GM21786 (cell line): ENCODE results near the gene KCNJ10.

Experiments
- ATAC-seq: cut with Tn5 transposase; IDR thresholded peaks from one replicate; pipeline ENCODE4 v1.9.1; 2021; ENCODE audit not compliant: unreplicated experiment

Gene KCNJ10

DNA sequence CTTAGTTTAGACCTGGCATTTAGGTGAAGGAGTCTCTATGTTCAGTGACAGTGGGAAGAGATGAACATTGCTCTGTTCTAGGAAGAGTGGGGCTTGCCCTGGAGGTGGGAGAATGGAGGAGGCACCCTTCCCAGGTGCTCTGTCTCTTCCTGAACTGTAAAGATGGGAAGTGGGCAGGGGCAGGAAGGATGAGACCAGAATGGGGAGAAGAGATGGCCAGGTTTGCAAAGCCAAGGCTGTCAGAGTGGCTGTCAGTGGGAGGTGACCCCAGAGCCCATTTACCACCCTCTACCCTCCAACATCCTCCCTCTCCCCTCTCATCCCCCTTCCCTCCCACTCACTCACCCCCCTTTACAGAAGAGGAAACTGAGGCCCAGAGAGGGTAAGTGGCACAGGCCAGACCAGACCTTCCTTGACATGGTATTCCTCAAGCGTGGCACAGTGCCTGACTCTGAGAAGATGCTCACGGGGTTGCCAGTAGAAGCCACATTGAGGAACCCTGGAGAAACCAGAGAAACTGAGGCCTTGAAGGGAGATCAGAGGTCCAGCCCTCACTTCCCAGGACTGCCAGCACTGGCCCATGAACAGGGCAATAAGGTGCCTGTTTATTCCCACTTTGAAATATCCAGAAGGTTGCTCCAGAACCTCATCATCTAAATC lies 29.9 kb upstream of the KCNJ10 start:
- ATAC-seq: no peak

DNA sequence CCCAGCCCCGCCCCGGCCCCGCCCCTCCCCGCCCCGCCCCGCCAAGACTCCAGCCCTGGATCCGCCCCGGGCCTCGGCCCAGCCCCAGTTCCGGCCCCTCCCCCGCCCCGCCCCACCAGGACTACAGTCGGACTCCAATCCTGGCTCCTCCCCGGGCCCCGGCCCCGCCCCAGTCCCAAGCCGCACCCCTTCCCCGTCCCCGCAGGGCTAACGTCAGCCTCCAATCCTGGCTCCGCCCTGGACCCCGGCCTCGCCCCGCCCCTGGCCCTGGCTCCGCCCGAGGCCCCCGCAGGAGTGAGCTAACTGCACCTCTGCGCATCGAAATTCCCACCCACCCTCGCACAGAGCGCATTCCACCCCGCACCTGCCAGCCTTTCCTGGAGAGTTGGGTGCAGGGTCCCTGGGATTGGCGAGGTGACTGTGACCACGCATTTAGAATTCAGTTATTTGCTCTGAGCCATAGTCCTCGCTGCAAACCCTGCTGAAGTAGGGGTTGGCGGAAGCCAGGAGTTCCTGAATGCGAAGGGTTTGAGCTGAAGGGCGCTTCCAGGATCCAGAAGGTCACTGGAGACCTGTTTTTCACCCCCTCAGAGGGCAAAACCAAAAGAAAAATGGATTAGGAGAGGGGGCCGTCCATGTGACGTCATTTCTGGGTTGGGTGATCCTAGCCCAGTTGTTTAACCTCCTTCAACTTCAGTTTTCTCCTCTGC lies 29.0 kb upstream of the KCNJ10 start:
- peak; percentile 81 for ATAC-seq

DNA sequence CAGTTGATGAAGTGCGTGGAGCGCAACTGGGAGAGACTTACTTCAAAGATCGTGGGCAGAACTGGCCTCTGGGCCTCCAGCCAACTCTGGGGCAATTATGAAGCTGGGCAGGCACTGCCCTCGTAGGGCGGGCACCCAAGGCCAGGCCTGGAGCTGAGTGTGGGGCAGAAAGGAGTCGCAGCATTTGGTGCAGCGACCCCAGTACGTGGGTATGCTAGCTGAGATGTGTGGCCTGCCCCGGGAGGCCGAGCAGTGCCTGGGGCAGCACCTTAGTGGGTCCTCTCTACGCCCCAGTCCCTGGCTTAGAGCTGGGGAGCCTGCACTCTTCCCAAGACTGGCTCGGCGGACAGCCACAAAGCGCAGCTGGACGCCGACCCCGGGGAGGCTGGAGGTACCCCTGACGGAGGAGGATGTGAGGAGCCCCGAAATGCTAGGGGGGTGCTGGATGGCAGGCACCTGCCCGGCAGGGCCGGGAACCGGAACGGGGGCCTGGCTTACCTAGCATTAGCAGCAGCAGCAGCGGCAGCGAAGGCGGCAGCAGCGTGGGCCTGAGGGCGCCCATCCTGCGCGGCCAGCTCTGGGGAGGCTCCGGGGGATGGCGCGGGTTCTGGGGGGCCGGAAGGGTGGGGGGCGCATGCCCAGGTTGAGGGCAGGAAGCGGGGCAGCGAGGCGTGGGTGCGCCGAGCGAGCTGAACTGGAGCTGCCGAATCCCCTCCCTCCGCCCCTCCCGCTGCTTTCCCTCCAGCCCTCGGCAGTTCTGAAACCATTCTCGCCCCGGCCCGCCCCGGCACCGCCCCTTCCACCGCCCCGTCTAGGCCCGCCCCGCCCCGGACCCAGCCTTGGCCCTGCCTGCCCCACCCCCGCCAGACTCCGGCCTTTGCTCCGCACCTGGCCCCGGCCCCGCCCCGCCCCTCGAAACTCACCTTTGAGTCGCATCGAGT lies 28.2 kb upstream of the KCNJ10 start, which contains the start of gene IGSF8:
Gene IGSF8, minus strand, starts transcription at position 709 of the 941 bp plus-strand sequence. Its CDS starts 147 bp downstream, at position 562.
- ATAC-seq: peak; percentile 35

DNA sequence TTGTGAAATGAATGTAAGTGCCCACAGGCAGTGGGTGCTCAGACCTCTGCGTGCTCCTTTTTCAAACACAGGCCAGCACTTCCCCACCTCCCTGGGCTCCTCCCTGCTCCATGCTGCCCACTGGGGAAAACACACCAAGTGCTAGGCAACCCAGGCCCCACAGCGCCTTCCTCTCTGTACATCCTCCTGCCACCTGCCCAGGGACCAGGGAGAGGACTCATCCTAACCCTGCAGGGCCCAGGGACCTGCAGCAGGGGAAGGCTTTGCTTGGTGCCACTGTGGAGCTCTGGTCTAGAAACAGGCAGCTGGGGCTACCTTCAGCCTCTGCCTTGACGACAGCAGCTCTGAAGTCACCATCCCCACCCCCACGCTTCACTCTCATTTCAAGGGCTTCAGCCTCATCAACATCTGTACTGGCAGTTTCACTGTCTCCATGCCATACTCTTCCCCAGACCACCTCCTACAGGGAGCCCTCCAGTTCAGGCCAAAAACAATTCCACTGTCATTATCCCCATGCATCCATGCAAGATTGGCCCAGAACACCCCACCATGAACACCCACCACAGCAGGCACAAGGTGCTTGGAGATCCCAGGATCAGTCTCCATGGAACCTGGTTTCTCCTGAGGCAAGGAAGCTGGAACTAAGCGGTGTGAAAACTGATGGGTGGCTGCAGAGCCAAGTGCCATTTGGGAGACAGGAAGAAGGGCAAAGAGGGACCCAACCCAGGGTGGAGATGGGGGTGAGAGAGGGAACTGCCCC lies 27.4 kb upstream of the KCNJ10 start:
- ATAC-seq: no peak

DNA sequence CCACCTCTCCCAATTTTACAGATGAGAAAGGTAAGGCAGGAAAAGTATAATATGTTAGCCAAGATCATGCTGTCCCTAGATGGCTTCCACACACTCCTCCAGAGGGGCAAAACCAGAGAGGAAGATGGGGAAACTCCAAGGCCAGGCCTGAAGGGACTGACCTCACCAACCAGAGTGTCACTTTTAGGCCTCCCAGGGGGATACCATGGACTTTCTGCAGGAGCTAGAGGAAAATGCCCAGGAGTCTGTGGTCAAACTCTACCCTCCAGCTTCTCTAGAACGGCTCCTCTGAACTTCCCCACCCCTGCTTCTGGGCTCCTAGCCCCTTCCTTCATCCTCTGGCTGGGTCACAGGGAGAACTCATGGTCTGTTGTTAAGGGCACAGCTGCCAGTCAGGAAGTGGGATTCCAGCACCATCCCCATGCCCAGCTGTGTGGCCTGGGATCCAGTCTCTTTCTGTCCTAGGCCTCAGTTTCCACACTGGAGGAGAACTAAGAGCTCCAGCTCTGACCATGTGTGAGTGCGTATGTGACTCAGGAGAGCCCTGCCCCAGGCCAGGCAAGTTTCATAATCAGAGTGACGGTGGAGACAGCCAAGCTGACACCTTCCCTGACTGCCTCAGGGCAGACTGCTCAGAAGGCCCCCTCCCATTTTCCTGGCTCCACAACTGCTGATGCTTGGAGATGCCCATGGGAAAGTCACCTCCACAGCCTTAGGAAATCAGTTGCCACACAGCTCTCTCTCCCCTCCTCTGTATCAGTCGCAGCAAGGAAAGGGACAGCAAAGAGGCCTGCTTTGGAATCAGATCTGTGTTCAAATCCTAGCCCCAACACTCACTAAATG lies 26.5 kb upstream of the KCNJ10 start:
- no peak for ATAC-seq

DNA sequence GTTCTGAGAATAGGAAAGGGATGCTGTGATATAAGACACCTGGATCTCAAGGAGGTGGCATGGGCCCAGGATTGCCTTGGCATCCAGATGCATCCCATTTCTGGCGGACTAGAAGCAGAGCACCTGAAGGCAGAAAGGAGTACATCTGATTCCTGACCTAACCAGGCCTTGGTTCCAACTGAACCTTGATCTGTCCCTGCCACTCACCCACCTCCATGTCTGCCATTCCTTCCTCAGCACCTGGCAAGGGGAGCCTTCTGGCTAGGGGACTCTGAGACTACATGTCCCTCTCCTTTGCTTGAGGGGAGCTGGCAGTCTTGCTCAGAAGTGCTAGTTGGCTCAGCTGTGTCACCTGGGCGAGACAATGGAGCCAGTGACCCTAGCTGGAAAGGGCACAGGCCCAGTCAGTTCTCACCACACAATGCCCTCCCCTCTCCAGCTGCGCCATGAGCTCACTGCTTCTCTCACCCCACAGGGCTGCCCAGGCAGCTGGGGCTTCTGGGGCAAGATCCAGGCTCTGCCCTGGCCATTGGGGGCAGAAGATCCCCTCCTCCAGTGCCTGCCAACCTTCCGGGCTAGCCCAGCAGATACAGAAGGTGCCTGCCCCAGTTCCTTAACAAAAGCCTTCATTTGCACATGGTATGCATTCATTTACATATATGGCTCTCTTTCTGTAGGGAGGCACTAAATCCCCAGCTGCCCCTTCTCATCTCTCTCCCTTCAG lies 25.6 kb upstream of the KCNJ10 start:
- no peak for ATAC-seq

DNA sequence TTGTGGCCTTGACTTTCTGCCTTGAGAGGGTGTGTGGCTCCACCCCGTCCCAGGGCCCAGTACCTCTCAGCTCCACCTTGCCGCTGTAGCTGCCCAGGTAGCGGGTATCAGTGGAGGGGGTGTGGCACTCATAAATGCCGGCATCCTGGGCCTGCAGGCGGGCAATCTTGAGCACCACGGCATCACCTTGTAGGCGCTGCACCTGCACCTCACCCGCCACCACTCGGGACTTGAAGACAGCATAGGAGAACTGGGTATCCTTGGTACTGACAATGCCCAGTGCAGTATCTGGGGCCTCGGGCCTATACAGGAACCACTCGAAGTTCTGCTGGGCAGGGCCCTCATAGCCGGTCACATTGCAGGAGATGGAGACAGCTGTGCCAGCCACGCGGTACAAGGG lies 24.8 kb upstream of the KCNJ10 start:
- ATAC-seq: no peak

DNA sequence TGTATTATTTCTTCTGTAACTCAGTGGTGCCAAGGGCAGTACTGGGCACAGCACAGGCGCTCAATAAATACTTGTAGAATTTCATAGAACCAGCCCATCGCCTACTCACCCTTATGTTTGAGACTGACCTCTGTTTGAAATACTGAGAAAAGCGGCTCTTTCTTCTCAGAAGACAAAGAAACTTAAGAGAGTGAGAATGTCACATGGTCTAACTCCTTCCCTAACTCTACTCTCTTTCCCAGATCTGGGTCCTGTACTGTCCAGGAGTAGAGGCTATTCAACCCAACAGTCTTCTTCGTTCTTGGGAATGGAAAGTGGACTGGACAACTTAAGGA lies 24.3 kb upstream of the KCNJ10 start:
- no peak for ATAC-seq

DNA sequence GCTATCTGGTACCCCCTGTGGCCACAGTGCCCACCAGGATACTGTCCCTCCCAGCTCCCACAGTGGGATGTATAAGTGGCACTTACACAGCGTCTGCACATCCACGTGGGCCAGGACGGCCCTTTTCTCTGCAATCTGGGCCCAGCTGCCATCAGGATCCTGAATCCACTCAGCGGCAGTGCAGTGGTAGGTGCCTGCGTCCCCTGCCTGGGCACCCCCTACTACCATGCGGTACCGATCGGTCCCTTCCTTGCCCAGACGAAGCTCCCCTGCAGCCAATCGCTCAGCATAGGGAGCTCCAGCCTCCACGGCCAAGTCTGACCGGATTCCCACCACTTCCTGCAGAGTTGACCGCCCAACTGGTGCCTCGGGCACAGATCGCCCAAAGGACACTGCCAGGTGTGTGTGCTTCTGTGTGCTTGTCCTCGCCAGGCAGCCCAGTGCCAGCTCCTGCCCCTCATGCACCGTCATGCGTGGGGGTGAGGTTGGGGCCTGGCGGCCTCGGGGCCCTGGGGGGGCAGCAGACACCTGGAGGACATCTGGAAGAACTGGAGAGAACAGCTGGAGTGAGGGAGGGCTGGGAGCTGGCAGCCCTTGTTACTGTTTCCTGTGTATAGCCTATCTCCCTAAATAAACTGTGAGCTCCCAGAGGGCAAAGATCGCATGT lies 23.8 kb upstream of the KCNJ10 start:
- no peak for ATAC-seq

DNA sequence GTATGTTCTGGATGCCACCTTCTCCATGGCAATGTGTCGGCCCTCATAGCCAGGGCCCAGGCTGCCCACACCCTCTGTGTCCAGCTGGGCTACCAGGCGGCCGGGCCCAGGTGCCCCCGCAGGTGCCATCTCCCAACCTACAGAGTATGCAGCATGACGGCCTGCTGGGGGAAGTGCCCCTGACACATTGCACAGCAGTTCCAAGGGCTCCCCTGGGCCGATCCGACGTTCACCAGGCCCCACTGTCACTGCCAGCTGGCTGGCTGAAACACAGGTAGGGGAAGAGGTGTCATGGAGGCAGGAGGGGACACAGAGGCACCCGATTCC lies 23.1 kb upstream of the KCNJ10 start:
- no peak for ATAC-seq

DNA sequence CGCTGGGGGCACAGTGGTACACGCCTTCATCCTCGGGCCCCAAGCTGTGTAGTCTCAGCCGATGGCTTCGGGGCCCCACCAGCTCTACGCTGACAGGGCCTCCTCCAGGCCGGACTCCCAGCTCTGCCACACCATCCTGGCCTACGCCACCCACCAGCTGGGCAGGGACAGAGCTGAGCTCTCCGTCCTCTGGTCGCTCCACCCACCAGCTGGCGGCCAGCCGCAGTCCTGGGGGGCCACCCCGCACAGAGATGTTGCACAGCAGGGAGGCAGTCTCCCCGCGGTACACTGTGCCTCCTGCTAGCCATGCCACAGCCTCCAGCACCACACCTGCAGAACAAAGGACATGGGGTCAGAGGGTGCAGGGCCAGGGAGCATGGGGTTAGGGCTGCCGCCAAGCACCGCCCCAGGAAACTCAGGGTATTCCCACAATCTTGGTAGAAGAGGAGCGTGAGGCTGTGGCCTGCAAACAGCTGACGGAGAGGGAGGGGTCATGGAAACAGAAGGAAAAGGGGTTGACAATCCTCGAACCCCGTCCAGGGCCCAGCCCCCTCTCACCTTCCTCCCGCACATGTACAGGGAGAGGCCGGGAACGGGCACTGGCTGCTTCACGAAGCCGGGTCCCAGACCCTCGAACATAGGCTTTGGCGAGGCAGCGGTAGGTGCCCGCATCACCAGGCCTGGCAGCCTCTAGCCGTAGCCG lies 22.6 kb upstream of the KCNJ10 start:
- no peak for ATAC-seq

DNA sequence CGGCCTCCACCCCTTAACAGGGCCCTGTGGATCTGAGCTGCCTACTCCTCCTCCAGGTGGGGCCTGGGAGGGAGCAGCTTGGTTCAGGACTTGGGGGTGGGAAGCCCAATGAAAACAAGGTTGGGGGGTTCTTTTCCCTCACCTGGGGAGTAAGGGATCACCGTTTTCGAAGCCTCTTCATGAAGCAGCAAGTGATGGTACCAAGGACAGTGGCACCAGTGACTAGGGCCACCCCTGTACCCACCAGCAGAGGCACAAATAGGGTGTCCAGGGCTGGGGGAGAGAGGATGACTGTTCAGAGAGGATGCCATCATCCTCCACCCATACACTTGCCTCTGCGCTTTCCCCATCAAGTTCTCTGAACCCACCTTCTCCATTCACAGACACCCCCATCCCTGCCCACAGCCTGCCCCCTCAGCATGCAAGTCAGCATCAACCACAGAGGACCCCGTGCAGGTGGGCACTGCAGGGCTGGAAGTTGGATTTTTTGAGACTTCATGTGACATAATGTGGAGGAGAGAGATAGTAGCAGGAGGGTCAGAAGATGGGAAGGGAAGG lies 21.8 kb upstream of the KCNJ10 start:
- ATAC-seq: no peak

DNA sequence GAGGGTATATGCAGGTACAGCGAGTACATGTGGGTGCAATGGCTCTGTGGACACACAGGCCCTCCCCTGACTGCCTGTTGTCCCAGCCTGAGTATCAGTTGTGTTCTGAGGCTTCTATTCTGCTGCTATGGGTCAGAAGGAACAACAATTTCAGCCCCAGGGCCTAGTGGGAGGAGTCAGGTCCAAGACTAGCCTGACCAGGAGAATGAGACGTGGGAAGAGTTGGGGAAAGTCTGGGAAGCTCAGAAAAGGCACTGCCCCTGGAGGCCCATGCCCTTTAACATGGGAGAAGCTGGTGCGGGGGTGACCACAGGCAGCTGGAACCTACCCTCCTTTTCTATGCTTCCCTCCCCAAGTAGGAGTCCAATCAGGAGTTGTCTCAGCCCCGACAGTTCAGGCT lies 20.8 kb upstream of the KCNJ10 start:
- no peak for ATAC-seq

DNA sequence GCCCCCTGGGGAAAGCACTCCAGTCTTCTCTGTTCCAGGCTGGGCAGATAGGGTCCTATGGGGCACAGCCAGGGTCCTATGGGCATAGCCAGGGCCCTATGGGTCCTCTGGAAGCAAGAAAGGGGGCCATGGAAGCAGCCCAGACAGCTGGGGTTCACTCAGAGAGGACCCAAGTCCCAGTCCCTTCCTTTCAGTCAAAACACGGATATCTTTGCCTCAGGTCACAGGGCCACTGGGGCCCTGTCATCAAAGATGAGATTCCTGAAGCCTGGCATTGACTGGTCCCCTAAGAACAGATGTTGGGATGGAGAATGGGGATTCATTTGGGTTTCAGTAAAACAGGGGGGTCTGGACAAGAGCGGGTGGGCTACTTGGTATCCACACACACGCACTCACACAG lies 19.9 kb upstream of the KCNJ10 start:
- ATAC-seq: no peak

DNA sequence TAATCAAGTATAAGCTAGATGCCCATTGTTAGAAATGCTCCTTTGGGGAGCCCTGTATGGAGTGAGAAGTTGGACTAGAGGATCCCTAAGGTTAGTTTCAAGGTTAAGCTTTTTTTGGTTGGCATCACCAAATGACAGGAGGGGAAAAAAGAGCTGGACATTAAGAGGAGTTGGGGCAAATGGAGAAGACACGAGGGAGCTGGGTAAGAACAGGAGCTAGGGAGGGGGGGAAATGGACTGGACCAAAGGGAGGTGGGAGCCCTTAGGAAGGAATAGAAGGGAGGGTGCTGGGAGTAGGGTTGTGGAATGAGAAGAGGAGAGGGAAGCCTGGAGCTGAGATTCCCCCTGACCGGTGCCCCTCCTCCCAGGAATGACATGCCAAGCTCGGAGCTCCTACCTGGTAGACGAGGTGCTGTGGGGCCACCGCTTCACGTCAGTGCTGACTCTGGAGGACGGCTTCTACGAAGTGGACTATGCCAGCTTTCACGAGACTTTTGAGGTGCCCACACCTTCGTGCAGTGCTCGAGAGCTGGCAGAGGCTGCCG lies 17.2 kb upstream of the KCNJ10 start:
- no peak for ATAC-seq

DNA sequence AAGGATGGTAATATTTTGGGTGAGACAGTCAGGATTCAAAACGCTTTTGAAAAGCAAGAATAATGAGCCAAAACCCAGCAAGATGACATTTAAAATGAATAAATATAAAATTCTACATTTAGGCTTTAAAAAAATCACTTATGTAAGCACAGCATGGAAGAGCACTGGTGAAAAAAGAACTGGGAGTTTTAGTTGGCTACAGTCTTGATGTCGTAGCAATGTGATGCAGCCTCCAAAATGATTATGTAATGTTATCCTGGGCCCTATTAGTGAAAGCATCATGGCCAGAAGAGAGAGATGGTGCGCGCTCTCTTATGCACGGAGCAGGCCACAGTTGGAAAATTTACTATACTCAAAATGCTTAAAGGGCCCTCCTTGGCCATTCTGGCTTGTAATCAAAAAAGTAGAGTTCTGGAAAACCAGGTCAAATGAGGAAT lies 16.5 kb upstream of the KCNJ10 start:
- no peak for ATAC-seq

DNA sequence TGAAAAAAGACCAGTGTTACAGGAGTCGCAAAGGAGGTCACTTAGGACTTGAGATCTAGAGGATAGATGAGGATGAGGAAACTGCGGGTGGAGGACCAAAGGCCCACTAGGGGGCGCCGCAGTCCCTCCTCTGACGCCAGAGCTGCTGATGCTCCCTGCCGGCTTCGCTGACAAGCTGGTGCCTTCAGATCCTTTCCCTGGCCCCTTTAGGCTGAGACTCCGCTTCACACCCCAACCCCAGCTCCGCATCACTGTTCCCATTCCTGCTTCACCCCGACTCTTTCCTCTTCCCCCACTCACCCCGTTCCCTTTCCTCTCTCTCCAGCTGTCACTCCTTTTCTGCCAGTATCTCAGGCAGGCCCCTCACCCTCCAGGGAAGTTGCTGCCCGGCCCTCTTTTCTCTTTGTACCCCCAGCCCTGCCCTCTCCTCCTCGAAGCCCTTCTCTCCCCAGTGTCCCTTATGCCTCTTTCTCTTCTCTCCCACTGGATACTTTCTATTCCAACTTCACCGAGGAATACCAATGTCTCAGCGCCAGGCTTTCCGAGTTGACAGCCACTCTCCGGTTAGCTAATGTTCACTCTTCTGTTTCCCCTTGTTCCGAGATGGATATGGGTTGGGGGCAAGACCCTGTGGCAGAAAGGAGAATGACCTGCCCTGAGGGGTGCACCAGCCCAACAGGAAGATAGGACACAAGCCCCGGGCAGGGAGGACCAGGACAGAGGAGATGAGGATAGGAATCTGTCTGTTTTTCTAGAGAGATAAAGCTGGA lies 15.9 kb upstream of the KCNJ10 start:
- no peak for ATAC-seq
